ENCODE results near the gene DISC1.

GRCh38 chr1:231602673-231602984 is 24.0 kb upstream of the DISC1 start:
- TF ChIP-seq CTCF (IDR thresholded peaks at IDR 0.05) (no peak), POLR2A (IDR thresholded peaks at IDR 0.05) (no peak)
